WTC11 (cell line): ENCODE results near the gene SH3GL2. TPM values are rescaled to one million over a fixed set of nuclear protein-coding genes. Genes with fewer than 3 reads are reported as not detected.

Source experiments
- ATAC-seq: fragments of 200-7000 bp; cut with Tn5 transposase; 2 replicates; pipeline ENCODE4 v1.10.0; 2021; ENCODE audit warnings: mild to moderate bottlenecking, moderate library complexity
- CTCF ChIA-PET: fragments of 300-600 bp; sonication (Branson Sonifier 250); formaldehyde crosslinking; loops from one replicate; lab custom pipeline; 2021; ENCODE audit warnings: antibody characterized with exemption; lab: Charles Lee
- POLR2A ChIA-PET: fragments of 350-600 bp; sonication (Branson Sonifier 250); formaldehyde crosslinking; loops from one replicate; lab custom pipeline; 2021; ENCODE audit warnings: antibody characterized with exemption; lab: Charles Lee
- DNase-seq: peaks from one replicate; pipeline ENCODE4 v3.0.0; 2021; ENCODE audit warnings: low spot score
- H3K27ac Mint-ChIP-seq: 2 replicates; pipeline ENCODE4 v1.8.0; 2021; ENCODE audit warnings: mixed read lengths
- H3K27me3 Mint-ChIP-seq: 2 replicates; pipeline ENCODE4 v1.8.0; 2021; ENCODE audit warnings: low read depth, mild to moderate bottlenecking, moderate library complexity, mixed read lengths
- H3K36me3 Mint-ChIP-seq: 2 replicates; pipeline ENCODE4 v1.8.0; 2021; ENCODE audit warnings: mixed read lengths
- H3K4me1 Mint-ChIP-seq: 2 replicates; pipeline ENCODE4 v1.8.0; 2022; ENCODE audit warnings: mixed read lengths
- H3K4me3 Mint-ChIP-seq: 2 replicates; pipeline ENCODE4 v1.8.0; 2021; ENCODE audit warnings: mild to moderate bottlenecking, moderate library complexity, mixed read lengths
- H3K9me3 Mint-ChIP-seq: 2 replicates; pipeline ENCODE4 v1.8.0; 2021; ENCODE audit warnings: mixed read lengths
- ATF1 ChIP-seq: sonication (generic); formaldehyde crosslinking; IDR thresholded peaks from 2 replicates; pipeline ENCODE4 v1.8.1; 2023; ENCODE audit warnings: mild to moderate bottlenecking, moderate library complexity, missing genetic modification reagents
- CREB1 ChIP-seq: sonication (generic); formaldehyde crosslinking; IDR thresholded peaks from 2 replicates; pipeline ENCODE4 v1.8.0; 2023; ENCODE audit warnings: mild to moderate bottlenecking, missing genetic modification reagents
- CREM ChIP-seq: sonication (generic); formaldehyde crosslinking; IDR thresholded peaks from 2 replicates; pipeline ENCODE4 v1.8.1; 2022; ENCODE audit warnings: mild to moderate bottlenecking, missing genetic modification reagents, moderate library complexity
- FOXK1 ChIP-seq: sonication (generic); formaldehyde crosslinking; IDR thresholded peaks from 2 replicates; pipeline ENCODE4 v1.8.0; 2022; ENCODE audit warnings: mild to moderate bottlenecking, moderate library complexity, missing genetic modification reagents
- JAZF1 ChIP-seq: fragments of 250-450 bp; sonication (Bioruptor Pico); IDR thresholded peaks from 2 replicates; pipeline ENCODE4 v1.9.0; 2021; ENCODE audit warnings: moderate library complexity, mild to moderate bottlenecking, inconsistent platforms
- MYBL2 ChIP-seq: sonication (generic); formaldehyde crosslinking; IDR thresholded peaks from 2 replicates; pipeline ENCODE4 v1.8.1; 2023; ENCODE audit warnings: mild to moderate bottlenecking, moderate library complexity, missing genetic modification reagents
- NFATC4 ChIP-seq: fragments of 250-450 bp; sonication (Bioruptor Pico); IDR thresholded peaks from 2 replicates; pipeline ENCODE4 v1.9.0; 2021; ENCODE audit warnings: mild to moderate bottlenecking
- NFYB ChIP-seq: sonication (generic); formaldehyde crosslinking; conservative IDR thresholded peaks from 2 replicates; pipeline ENCODE4 v1.8.0; 2022; ENCODE audit warnings: low read depth, missing genetic modification reagents
- NR1H2 ChIP-seq: sonication (generic); formaldehyde crosslinking; IDR thresholded peaks from 2 replicates; pipeline ENCODE4 v1.9.0; 2021; ENCODE audit warnings: mild to moderate bottlenecking, moderate library complexity, missing genetic modification reagents
- NR2C2 ChIP-seq: sonication (generic); formaldehyde crosslinking; IDR thresholded peaks from 2 replicates; pipeline ENCODE4 v1.8.0; 2022; ENCODE audit warnings: mild to moderate bottlenecking, missing genetic modification reagents
- TCF7 ChIP-seq: sonication (generic); formaldehyde crosslinking; IDR thresholded peaks from 2 replicates; pipeline ENCODE4 v1.8.0; 2022; ENCODE audit warnings: mild to moderate bottlenecking, low read depth, missing genetic modification reagents, moderate library complexity
- TEAD4 ChIP-seq: sonication (generic); formaldehyde crosslinking; IDR thresholded peaks from 2 replicates; pipeline ENCODE4 v1.8.0; 2022; ENCODE audit warnings: mild to moderate bottlenecking, missing genetic modification reagents
- ZNF317 ChIP-seq: sonication (generic); formaldehyde crosslinking; IDR thresholded peaks from 2 replicates; pipeline ENCODE4 v1.8.1; 2023; ENCODE audit warnings: low read depth, mild to moderate bottlenecking, moderate library complexity, missing genetic modification reagents, borderline replicate concordance
- total RNA-seq: library from RNA; stranded (reverse); gene quantifications from 3 replicates; pipeline ENCODE4 v1.2.3, GENCODE V29; 2021
- TF ChIP-seq, protein P1 (sequence below): sonication (generic); formaldehyde crosslinking; IDR thresholded peaks from 2 replicates; pipeline ENCODE4 v1.8.1; 2022; ENCODE audit warnings: low read depth, mild to moderate bottlenecking, moderate library complexity, missing genetic modification reagents, borderline replicate concordance
- TF ChIP-seq, protein P2 (sequence below): sonication (generic); formaldehyde crosslinking; IDR thresholded peaks from 2 replicates; pipeline ENCODE4 v1.8.1; 2023; ENCODE audit warnings: mild to moderate bottlenecking, missing genetic modification reagents, moderate library complexity
- TF ChIP-seq, protein P3 (sequence below): sonication (generic); formaldehyde crosslinking; IDR thresholded peaks from 2 replicates; pipeline ENCODE4 v1.8.1; 2022; ENCODE audit warnings: mild to moderate bottlenecking, moderate library complexity, missing genetic modification reagents
- TF ChIP-seq, protein P4 (sequence below): sonication (generic); formaldehyde crosslinking; IDR thresholded peaks from 2 replicates; pipeline ENCODE4 v1.8.0; 2023; ENCODE audit warnings: missing genetic modification reagents
- TF ChIP-seq, protein P5 (sequence below): sonication (generic); formaldehyde crosslinking; IDR thresholded peaks from 2 replicates; pipeline ENCODE4 v1.8.1; 2023; ENCODE audit warnings: mild to moderate bottlenecking, moderate library complexity, missing genetic modification reagents
- TF ChIP-seq, protein P6 (sequence below): sonication (generic); formaldehyde crosslinking; IDR thresholded peaks from 2 replicates; pipeline ENCODE4 v1.8.1; 2023; ENCODE audit warnings: mild to moderate bottlenecking, missing genetic modification reagents, borderline replicate concordance

Gene SH3GL2
- total RNA-seq, 1 experiment from 2014 or later: 4.2 TPM

DNA sequence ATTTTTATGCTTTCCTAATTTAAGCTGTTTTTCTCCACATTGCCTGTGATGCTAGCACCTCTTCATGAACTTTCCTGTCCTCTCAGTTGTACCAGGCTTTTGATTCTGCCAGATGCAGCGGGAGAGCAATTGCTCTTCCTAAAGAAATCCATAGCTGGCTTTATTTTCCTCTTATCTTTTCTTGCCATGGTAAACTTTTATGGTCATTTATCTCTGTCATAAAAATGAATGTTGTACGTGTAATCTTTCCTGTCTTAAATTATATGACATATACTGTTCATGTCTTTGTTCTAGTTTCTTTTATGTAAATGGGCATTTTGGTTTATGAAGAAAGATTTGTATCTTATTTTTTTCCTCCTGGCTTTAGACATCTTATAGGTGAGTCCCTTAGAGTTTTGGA is 127.5 kb downstream of the SH3GL2 start (continued):
- TF ChIP-seq, protein P1, sequence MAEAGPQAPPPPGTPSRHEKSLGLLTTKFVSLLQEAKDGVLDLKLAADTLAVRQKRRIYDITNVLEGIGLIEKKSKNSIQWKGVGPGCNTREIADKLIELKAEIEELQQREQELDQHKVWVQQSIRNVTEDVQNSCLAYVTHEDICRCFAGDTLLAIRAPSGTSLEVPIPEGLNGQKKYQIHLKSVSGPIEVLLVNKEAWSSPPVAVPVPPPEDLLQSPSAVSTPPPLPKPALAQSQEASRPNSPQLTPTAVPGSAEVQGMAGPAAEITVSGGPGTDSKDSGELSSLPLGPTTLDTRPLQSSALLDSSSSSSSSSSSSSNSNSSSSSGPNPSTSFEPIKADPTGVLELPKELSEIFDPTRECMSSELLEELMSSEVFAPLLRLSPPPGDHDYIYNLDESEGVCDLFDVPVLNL (CRISPR knock-in tag): no peak
- TF ChIP-seq, protein P2, sequence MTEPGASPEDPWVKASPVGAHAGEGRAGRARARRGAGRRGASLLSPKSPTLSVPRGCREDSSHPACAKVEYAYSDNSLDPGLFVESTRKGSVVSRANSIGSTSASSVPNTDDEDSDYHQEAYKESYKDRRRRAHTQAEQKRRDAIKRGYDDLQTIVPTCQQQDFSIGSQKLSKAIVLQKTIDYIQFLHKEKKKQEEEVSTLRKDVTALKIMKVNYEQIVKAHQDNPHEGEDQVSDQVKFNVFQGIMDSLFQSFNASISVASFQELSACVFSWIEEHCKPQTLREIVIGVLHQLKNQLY: no peak
- TF ChIP-seq NR2C2 (no peak), MYBL2 (no peak), NR1H2 (CRISPR knock-in tag) (no peak), CREM (no peak)
- TF ChIP-seq, protein P3, sequence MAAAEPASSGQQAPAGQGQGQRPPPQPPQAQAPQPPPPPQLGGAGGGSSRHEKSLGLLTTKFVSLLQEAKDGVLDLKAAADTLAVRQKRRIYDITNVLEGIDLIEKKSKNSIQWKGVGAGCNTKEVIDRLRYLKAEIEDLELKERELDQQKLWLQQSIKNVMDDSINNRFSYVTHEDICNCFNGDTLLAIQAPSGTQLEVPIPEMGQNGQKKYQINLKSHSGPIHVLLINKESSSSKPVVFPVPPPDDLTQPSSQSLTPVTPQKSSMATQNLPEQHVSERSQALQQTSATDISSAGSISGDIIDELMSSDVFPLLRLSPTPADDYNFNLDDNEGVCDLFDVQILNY (CRISPR knock-in tag): no peak
- TF ChIP-seq, protein P4, sequence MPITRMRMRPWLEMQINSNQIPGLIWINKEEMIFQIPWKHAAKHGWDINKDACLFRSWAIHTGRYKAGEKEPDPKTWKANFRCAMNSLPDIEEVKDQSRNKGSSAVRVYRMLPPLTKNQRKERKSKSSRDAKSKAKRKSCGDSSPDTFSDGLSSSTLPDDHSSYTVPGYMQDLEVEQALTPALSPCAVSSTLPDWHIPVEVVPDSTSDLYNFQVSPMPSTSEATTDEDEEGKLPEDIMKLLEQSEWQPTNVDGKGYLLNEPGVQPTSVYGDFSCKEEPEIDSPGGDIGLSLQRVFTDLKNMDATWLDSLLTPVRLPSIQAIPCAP (CRISPR knock-in tag): no peak
- TF ChIP-seq, protein P5, sequence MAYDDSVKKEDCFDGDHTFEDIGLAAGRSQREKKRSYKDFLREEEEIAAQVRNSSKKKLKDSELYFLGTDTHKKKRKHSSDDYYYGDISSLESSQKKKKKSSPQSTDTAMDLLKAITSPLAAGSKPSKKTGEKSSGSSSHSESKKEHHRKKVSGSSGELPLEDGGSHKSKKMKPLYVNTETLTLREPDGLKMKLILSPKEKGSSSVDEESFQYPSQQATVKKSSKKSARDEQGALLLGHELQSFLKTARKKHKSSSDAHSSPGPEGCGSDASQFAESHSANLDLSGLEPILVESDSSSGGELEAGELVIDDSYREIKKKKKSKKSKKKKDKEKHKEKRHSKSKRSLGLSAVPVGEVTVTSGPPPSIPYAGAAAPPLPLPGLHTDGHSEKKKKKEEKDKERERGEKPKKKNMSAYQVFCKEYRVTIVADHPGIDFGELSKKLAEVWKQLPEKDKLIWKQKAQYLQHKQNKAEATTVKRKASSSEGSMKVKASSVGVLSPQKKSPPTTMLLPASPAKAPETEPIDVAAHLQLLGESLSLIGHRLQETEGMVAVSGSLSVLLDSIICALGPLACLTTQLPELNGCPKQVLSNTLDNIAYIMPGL: no peak

DNA sequence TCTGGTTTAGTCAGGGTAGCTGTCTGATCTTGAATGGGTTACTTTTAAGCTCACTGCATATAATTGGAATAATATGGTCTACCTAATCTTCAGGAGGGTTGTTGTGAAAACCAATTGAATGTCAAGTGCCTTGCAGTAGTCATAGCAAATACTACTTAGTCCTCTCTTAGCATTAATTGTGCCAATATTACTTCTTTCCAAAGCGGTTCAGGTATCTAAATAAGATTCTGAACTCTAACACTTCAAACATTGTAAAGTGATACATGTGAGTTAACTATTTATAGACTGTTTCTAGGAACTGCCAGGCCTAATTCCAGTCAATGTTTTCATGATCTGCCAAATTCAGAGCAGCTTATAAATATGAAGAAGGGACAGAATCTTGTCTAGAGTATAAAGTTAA is 140.2 kb downstream of the SH3GL2 start:
- DNase-seq (no peak), ATAC-seq (no peak)
- TF ChIP-seq CREB1 (CRISPR knock-in tag) (no peak), ZNF317 (CRISPR knock-in tag) (no peak), ATF1 (CRISPR knock-in tag) (no peak)
- Mint-ChIP-seq H3K9me3 (peaks cover 9% of the 10 kb centered on the region), H3K27me3 (no peaks in the 10 kb centered on the region), H3K4me3 (no peak overlapping the region), H3K36me3 (peaks cover 8% of the 10 kb centered on the region), H3K4me1 (no peaks in the 10 kb centered on the region), H3K27ac (no peak overlapping the region)
- POLR2A ChIA-PET: no interaction called here
- CTCF ChIA-PET: interaction anchor here (0.7 kb wide), 1 partner anchor 521 kb away, joined by 3 read pairs; no protein-coding TSS in a partner anchor

DNA sequence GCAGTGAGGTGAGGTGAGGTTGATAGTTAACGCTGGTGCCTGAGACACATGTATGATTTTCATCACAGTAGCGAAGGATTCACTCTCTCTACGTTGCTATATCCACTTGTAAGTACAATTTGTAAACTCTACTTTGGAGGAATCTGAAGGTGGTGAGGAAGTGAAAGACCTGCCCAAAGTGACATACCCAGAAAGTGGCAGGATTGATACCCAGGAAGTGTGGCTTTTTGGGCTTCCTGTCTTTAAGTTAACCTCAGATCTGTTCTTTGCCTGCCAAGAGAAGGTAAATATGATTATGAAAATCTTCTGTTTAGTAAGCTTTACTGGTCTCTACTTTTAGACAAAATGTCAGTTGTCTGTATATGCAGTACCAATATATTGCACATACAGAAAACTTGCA is 143.1 kb downstream of the SH3GL2 start:
- H3K4me3 Mint-ChIP-seq: no peak overlapping the region
- CTCF ChIA-PET: no interaction called here

More for the DNA sequence above, 143.1 kb downstream of the SH3GL2 start:
- ATAC-seq: no peak
- POLR2A ChIA-PET: no interaction called here
- no peaks in the 10 kb centered on the region for H3K27me3 Mint-ChIP-seq
- TF ChIP-seq FOXK1 (CRISPR knock-in tag): no peak
- TF ChIP-seq JAZF1 (CRISPR knock-in tag): no peak
- TF ChIP-seq NFYB (CRISPR knock-in tag): no peak
- no peak for TF ChIP-seq TCF7 (CRISPR knock-in tag)
- TF ChIP-seq NFATC4 (CRISPR knock-in tag): no peak
- TF ChIP-seq, protein P6, sequence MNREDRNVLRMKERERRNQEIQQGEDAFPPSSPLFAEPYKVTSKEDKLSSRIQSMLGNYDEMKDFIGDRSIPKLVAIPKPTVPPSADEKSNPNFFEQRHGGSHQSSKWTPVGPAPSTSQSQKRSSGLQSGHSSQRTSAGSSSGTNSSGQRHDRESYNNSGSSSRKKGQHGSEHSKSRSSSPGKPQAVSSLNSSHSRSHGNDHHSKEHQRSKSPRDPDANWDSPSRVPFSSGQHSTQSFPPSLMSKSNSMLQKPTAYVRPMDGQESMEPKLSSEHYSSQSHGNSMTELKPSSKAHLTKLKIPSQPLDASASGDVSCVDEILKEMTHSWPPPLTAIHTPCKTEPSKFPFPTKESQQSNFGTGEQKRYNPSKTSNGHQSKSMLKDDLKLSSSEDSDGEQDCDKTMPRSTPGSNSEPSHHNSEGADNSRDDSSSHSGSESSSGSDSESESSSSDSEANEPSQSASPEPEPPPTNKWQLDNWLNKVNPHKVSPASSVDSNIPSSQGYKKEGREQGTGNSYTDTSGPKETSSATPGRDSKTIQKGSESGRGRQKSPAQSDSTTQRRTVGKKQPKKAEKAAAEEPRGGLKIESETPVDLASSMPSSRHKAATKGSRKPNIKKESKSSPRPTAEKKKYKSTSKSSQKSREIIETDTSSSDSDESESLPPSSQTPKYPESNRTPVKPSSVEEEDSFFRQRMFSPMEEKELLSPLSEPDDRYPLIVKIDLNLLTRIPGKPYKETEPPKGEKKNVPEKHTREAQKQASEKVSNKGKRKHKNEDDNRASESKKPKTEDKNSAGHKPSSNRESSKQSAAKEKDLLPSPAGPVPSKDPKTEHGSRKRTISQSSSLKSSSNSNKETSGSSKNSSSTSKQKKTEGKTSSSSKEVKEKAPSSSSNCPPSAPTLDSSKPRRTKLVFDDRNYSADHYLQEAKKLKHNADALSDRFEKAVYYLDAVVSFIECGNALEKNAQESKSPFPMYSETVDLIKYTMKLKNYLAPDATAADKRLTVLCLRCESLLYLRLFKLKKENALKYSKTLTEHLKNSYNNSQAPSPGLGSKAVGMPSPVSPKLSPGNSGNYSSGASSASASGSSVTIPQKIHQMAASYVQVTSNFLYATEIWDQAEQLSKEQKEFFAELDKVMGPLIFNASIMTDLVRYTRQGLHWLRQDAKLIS: no peak
- no peak for TF ChIP-seq TEAD4 (CRISPR knock-in tag)
- TF ChIP-seq, all 79 proteins: peak for 0
- Mint-ChIP-seq H3K27ac (no peak overlapping the region), H3K36me3 (peaks cover 13% of the 10 kb centered on the region), H3K9me3 (peaks cover 17% of the 10 kb centered on the region), H3K4me1 (no peaks in the 10 kb centered on the region)
- DNase-seq: no peak
